ENCODE measurements around the gene PDP2.
"Not testable (repeated sequence)": the region's sequence is repeated elsewhere in the genome, so short reads cannot be mapped to it uniquely, and the experiment has no call there.

The PDP2 gene

DNA sequence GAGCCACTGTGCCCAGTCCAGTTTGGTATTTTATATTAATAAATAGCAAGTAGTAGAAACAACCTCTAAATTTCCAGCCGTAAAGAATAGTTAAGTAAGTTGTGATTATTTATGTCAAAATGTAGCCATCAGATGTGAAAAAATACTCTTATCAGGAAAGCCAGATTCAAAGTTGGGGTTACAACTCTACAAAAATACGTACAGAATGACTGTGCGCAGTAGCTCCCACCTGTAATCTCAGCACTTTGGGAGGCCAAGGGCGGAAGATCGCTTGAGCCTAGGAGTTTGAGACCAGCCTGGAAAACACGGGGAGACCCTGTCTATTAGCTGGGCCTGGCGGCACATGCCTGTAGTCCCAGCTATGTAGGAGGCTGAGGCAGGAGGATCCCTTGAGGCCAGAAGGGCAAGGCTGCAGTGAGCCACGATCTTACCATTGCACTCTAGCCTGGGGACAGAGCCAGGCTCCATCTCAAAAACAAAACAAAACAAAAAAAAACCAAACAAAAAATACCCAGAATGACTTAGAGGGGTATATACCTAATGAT is 1.7 kb downstream of the PDP2 start:
- in situ Hi-C loops (cut with MboI; ENCODE audit: low sequenced_read_pairs), result no loop called here

DNA sequence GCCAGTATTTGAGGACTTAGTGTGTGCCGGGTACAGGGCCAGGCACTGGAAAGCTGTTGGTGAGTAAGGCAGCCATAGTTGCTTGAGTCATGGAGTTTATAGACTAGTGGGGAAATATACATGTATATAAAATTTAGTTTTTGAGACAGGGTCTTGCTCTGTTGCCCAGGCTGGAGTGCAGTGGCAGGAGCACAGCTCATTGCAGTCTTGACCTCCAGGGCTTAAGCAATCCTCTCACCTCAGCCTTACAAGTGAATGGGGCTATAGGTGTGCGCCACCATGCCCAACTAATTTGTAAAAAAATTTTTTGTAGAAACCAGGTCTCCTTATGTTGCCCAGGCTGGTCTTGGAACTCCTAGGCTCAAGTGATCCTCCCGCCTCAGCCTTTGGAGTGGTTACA is 2.4 kb downstream of the PDP2 start:
- in situ Hi-C loops (cut with MboI; ENCODE audit: low sequenced_read_pairs), result no loop called here

DNA sequence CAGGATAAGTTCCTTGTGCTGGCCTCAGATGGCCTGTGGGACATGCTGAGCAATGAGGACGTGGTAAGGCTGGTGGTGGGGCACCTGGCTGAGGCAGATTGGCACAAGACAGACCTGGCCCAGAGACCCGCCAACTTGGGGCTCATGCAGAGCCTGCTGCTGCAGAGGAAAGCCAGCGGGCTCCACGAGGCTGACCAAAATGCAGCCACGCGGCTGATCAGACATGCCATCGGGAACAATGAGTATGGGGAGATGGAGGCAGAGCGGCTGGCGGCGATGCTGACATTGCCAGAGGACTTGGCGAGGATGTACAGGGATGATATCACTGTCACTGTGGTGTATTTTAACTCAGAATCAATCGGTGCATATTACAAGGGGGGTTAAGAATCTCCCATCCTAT is 5.2 kb downstream of the PDP2 start:
- in situ Hi-C loops (cut with MboI; ENCODE audit: low sequenced_read_pairs), result no loop called here

GRCh38 chr16:66886321-66886720 is 6.0 kb downstream of the PDP2 start:
- in situ Hi-C loops (cut with MboI; ENCODE audit: low sequenced_read_pairs), result no loop called here

GRCh38 chr16:66886914-66887313 is 6.6 kb downstream of the PDP2 start:
- in situ Hi-C loops (cut with MboI; ENCODE audit: low sequenced_read_pairs), result no loop called here

GRCh38 chr16:66888647-66889615 is 8.6 kb downstream of the PDP2 start:
- in situ Hi-C loops (cut with MboI; ENCODE audit: low sequenced_read_pairs), result no loop called here

GRCh38 chr16:66889622-66890021 is 9.3 kb downstream of the PDP2 start:
- in situ Hi-C loops (cut with MboI; ENCODE audit: low sequenced_read_pairs), result no loop called here

GRCh38 chr16:66890799-66891198 is 10.5 kb downstream of the PDP2 start:
- in situ Hi-C loops (cut with MboI; ENCODE audit: low sequenced_read_pairs), result no loop called here

DNA sequence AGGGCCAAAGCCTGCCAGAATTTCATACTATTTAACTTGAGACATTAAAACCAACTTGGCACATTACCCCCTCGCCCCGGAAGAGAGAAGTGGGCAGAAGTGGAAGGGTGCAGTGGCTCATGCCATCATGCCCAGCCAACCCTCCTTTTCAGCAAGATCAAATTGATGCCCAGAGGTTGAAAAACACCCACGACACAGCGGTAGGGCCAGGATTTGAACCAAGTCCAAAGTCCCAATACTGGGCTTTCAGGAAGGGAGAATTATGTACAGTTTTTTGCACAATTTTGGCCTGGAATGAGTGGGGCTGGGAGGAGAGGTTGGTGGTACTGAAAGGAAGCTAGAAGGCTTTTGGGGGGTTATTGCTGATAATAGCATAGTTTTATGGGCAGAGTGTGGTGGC is 11.0 kb downstream of the PDP2 start:
- in situ Hi-C loops (cut with MboI; ENCODE audit: low sequenced_read_pairs), result no loop called here

- in situ Hi-C loops (cut with MboI; ENCODE audit: low sequenced_read_pairs), result no loop called here
Observed at GRCh38 chr16:66891797-66892196, 11.5 kb downstream of the PDP2 start.

GRCh38 chr16:66894055-66894454 is 13.7 kb downstream of the PDP2 start:
- in situ Hi-C loops (cut with MboI; ENCODE audit: low sequenced_read_pairs), result no loop called here

- in situ Hi-C loops (cut with MboI; ENCODE audit: low sequenced_read_pairs), result no loop called here
Observed at GRCh38 chr16:66894948-66895688, 14.8 kb downstream of the PDP2 start.

DNA sequence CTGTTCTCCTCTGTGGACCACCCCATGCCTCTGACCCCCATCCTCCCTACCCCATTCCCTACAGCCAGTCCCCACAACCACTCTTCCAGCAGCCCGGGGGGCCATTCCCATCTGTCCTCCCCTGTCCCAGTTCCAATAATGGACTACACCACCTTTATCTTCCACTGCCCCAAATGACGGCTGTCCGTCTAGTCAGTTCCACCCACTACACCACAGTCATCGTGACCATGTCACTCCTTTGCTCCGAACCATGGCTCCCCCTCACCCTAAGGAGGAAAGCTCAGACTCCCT is 15.3 kb downstream of the PDP2 start:
- in situ Hi-C loops (cut with MboI; ENCODE audit: low sequenced_read_pairs), result no loop called here

DNA sequence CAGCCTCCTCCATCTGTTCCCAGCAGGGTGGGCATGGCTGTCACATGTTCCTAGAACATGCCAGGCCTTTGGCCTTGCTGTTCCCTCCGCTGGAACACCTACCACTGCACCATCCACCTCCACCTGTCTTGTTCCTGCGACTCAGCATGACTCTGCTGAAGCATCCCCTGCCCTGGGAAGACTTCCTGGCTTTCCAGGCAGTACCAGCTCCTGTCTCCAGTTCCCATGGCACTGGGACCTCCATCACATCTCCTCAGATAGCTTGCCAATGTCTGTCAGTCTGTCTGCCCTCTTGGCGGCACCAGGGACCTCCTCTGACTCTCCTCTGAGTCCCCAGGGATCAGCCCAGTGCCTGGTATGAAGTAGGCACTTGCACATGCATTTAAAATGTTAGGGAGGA is 15.7 kb downstream of the PDP2 start:
- in situ Hi-C loops (cut with MboI; ENCODE audit: low sequenced_read_pairs), result no loop called here

- in situ Hi-C loops (cut with MboI; ENCODE audit: low sequenced_read_pairs), result not testable (repeated sequence)
Observed at GRCh38 chr16:66896682-66897081, 16.4 kb downstream of the PDP2 start.

- in situ Hi-C loops (cut with MboI; ENCODE audit: low sequenced_read_pairs), result no loop called here
Observed at GRCh38 chr16:66898207-66898606, 17.9 kb downstream of the PDP2 start.

GRCh38 chr16:66898933-66899309 is 18.6 kb downstream of the PDP2 start:
- in situ Hi-C loops (cut with MboI; ENCODE audit: low sequenced_read_pairs), result no loop called here

DNA sequence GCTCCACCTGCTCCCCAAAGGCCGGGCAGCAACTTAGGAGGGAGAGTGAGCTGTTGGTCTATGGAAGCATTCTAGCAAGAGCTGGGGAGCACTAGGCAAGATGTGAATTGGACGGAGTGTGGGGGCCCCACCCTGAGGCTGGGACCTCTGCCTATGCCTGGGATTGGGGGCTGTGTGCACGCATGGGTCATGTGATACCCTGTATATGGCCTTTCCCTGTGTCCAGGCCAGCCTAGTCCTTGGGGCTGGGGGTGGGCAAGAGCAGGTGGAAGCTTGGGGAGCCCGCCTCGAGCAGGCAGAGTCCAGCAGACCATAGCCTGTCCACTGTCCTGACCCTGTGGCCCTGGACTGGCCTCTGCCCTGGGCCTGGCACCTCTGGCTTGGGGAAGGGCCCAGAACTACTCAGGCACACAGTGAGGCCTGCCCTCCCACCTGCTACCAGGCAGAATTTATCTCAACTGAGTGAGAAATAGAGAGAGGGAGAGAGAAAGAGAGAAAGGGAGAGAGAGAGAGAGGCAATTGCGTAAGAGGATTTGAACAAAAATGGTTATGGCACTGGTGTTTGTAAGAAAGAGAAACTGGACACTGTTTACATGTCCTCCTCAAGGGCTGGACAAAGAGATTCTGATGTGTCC is 19.1 kb downstream of the PDP2 start:
- in situ Hi-C loops (cut with MboI; ENCODE audit: low sequenced_read_pairs), result no loop called here

GRCh38 chr16:66899945-66900710 is 19.8 kb downstream of the PDP2 start:
- in situ Hi-C loops (cut with MboI; ENCODE audit: low sequenced_read_pairs), result no loop called here

- in situ Hi-C loops (cut with MboI; ENCODE audit: low sequenced_read_pairs), result no loop called here
Observed at GRCh38 chr16:66900721-66901441, 20.6 kb downstream of the PDP2 start.

Measured in HL-60/S4 treated with retinoic acid at 250 ng/mL for 4 days and 3 days (cell line).